Glutamatergic neuron (in vitro differentiated cells): ENCODE results near the gene PDE6C. TPM values are rescaled to one million over a fixed set of nuclear protein-coding genes. Genes with fewer than 3 reads are reported as not detected.
A peak's percentile ranks its signal among the peaks of the same experiment; 100 is the strongest.

Source experiments
- DNase-seq: peaks from one replicate; pipeline ENCODE4 v3.0.0; 2022
- H3K27ac Mint-ChIP-seq: one replicate; pipeline ENCODE4 v1.8.0; 2020; ENCODE audit warnings: mild to moderate bottlenecking, mixed read lengths, inconsistent platforms; ENCODE audit not compliant: unreplicated experiment
- H3K27me3 Mint-ChIP-seq: one replicate; pipeline ENCODE4 v1.8.0; 2020; ENCODE audit warnings: mild to moderate bottlenecking, moderate library complexity, mixed read lengths, inconsistent platforms; ENCODE audit not compliant: unreplicated experiment
- H3K36me3 Mint-ChIP-seq: one replicate; pipeline ENCODE4 v1.8.0; 2020; ENCODE audit warnings: mild to moderate bottlenecking, mixed read lengths, inconsistent platforms; ENCODE audit not compliant: unreplicated experiment
- H3K4me1 Mint-ChIP-seq: one replicate; pipeline ENCODE4 v1.8.0; 2020; ENCODE audit warnings: mild to moderate bottlenecking, low read depth, mixed read lengths, inconsistent platforms; ENCODE audit not compliant: unreplicated experiment
- H3K4me3 Mint-ChIP-seq: one replicate; pipeline ENCODE4 v1.8.0; 2020; ENCODE audit warnings: mild to moderate bottlenecking, mixed read lengths, inconsistent platforms; ENCODE audit not compliant: unreplicated experiment
- H3K9me3 Mint-ChIP-seq: one replicate; pipeline ENCODE4 v1.8.0; 2020; ENCODE audit warnings: mild to moderate bottlenecking, moderate library complexity, mixed read lengths, inconsistent platforms; ENCODE audit not compliant: unreplicated experiment
- CTCF ChIP-seq: fragments of 200-600 bp; sonication (generic); IDR thresholded peaks from one replicate; pipeline ENCODE4 v1.5.0; 2021; ENCODE audit not compliant: partially characterized antibody, unreplicated experiment
- total RNA-seq: library from RNA; stranded (reverse); fragmentation: NEBNext Ultra II Directional; extraction: Animal tissue kit (Norgen Biotek cat#: 25700); gene quantifications from one replicate; pipeline ENCODE4 v1.2.1, GENCODE V29; 2021; ENCODE audit not compliant: unreplicated experiment

PDE6C gene
- total RNA-seq, 1 donor from 2014 or later: not detected

DNA sequence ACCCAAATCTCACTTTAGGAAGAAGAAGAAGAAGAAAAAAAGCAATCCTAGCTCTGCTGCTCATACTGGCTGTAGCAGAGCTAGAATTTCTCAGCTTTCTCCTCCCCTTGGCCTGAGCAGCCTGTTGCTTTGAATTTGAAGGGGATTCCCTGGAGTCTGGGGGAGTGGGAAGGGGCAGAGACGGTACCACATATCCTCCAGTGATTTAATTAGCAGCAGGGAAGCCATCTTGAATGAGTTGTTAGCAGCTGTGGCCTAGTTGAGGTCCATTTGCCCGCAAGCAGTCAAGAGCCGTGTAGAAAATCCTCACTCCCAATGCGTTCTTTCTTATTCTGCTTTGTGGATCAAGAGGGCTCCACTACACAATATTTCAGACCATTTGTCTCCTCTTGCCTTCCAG is 16.5 kb downstream of the PDE6C start:
- DNase-seq: no peak
- no peaks in the 10 kb centered on the region for H3K36me3 Mint-ChIP-seq
- H3K4me1 Mint-ChIP-seq: peaks cover 18% of the 10 kb centered on the region
- no peak overlapping the region for H3K4me3 Mint-ChIP-seq
- no peaks in the 10 kb centered on the region for H3K9me3 Mint-ChIP-seq
- H3K27ac Mint-ChIP-seq: no peak overlapping the region
- H3K27me3 Mint-ChIP-seq: no peaks in the 10 kb centered on the region
- no peak for TF ChIP-seq CTCF

DNA sequence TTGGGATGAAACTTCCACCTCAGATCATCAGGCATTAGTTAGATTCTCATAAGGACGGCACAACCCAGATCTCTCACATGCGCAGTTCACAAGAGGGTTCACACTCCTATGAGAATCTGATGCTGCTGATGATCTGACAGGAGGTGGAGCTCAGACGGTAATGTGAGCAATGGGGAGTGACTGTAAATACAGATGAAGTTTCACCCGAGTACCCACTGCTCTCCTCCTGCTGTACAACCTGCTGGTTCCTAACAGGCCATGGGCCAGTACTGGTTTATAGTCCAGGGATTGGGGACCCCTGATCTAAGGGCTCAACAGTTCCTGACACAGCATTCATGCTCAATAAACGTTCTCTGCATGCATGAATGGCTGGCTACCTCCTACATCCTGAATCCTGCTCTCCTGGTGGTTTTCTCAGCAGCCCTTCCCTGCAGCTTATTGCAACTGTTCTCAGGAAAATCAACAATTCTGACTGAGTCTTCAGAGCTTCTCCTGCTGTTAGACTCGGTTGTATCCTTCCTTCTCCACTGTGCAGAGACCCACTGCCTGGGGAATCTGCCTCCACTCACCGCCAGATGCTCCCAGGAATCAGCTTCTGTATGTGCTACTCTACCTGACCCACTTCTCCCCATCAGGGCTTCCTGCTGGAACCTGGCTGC is 17.4 kb downstream of the PDE6C start:
- Mint-ChIP-seq H3K4me1 (peaks cover 18% of the 10 kb centered on the region), H3K36me3 (no peaks in the 10 kb centered on the region), H3K9me3 (no peaks in the 10 kb centered on the region), H3K4me3 (peak overlapping the region; percentile 2), H3K27me3 (no peaks in the 10 kb centered on the region), H3K27ac (no peak overlapping the region)
- no peak for DNase-seq
- no peak for TF ChIP-seq CTCF

DNA sequence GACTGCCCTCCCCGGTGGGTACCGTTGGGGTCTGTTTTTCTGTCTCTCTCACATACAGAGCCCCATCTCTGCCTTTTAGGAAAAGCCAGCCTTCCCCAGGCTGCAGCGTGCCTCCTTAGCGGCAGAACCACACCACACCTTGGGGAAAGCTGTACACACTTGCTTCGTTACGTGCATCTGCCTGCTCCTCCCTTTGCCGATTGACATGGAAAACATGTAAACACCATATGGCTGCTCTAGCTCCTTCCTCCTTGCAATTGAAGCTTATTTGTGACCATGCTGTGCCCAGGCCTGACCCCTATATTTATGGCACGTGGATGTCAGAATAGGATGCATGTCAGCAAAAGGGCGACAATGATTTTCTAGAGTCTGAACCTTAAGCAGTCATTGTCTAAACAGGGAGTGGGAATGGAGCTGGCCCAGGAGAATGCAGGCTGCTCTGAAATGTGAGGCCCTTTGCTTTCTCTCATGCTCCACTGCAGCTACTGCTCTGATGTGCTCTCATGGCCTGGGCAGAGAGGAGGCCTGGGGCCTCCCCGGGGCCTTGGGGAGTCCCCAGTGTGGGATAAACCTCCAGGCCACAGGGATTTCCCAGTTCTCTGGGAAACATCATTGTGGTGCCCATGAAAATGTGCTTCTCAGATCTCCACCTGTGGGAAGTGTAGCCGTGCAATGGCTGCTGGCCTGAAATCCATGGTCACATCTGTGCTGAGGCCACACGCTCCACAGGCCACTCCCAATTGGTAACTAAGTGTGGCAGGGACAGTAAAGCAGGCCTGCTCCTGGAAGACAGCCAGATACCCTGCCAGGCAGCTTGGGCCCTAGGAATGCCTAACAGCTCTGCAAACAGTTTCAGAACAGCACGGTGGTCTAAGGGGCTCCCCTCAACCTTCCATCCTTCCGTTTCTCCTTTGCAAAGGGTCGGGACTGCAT is 18.6 kb downstream of the PDE6C start:
- H3K27ac Mint-ChIP-seq: peak overlapping the region; percentile 70
- H3K36me3 Mint-ChIP-seq: no peaks in the 10 kb centered on the region
- H3K4me3 Mint-ChIP-seq: no peak overlapping the region
- H3K27me3 Mint-ChIP-seq: no peaks in the 10 kb centered on the region
- H3K9me3 Mint-ChIP-seq: no peaks in the 10 kb centered on the region
- no peak for DNase-seq
- TF ChIP-seq CTCF: no peak
- peaks cover 18% of the 10 kb centered on the region for H3K4me1 Mint-ChIP-seq

DNA sequence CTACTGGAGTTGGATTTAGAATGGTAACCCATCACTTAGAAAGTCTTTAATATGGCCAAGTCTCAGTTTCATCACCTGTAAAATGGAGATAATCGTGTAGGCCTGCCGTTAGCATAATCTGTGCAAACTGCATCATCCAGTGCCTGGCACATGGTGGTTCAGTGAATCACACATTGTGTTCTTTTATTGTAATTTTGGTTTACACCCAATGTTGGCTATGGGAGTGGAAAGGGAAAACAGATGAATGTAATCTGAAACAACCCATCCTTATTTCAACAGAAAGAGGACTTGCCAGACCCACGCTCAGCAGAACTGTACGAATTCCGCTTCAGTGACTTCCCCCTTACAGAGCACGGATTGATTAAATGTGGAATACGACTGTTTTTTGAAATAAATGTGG is 27.5 kb downstream of the PDE6C start:
- H3K9me3 Mint-ChIP-seq: no peaks in the 10 kb centered on the region
- H3K4me1 Mint-ChIP-seq: no peaks in the 10 kb centered on the region
- TF ChIP-seq CTCF: no peak
- H3K36me3 Mint-ChIP-seq: peaks cover 4% of the 10 kb centered on the region
- DNase-seq: no peak
- H3K27me3 Mint-ChIP-seq: peaks cover 1% of the 10 kb centered on the region
- no peak overlapping the region for H3K27ac Mint-ChIP-seq
- H3K4me3 Mint-ChIP-seq: no peak overlapping the region

DNA sequence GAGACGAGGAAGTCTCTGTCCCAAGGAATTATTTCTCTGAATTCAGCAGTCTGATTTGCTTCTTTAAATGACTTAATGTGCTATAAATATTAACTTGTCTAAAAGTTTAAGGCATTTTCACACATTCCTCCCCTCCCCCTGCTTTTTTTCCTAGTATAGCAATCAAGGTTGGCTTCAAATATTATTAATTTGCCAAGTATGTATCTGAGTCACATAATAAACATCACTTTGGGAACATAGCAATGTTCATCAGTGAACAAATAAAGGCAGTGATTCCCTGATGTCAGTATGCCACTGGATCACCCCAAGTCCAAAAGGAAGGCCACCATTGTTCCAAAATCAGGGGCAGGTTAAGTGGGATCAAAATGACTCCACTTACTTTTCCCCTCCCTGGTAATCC is 40.5 kb downstream of the PDE6C start:
- Mint-ChIP-seq H3K27me3 (peaks cover 3% of the 10 kb centered on the region), H3K9me3 (peaks cover 1% of the 10 kb centered on the region), H3K4me3 (no peak overlapping the region), H3K36me3 (no peaks in the 10 kb centered on the region), H3K27ac (no peak overlapping the region), H3K4me1 (no peaks in the 10 kb centered on the region)
- DNase-seq: no peak
- TF ChIP-seq CTCF: no peak
